ENCODE measurements around the gene CHID1.

The CHID1 gene

GRCh38 chr11:957212-957920, 46.8 kb upstream of the CHID1 start:
- Histone ChIP-seq H3K79me2 (ENCODE audit: control insufficient read depth, low read length) (peaks cover 33% of the 10 kb centered on the region), H3K36me3 (ENCODE audit: control insufficient read depth, low read length) (peaks cover 9% of the 10 kb centered on the region; the same call in 1 of the 2 replicates), H3K9me2 (replicated peaks; ENCODE audit: control insufficient read depth, low read length) (no peaks in the 10 kb centered on the region), H3K4me2 (ENCODE audit: low read length) (no peak overlapping the region), H3K4me3 (ENCODE audit: low read length) (no peak overlapping the region), H3K4me1 (ENCODE audit: control insufficient read depth, low read length) (no peaks in the 10 kb centered on the region), H3K9me3 (ENCODE audit: control insufficient read depth, insufficient read depth, low read length) (no peaks in the 10 kb centered on the region), H4K20me1 (ENCODE audit: control insufficient read depth, insufficient read depth, low read depth, low read length) (peaks cover 4% of the 10 kb centered on the region; the same call in 1 of the 2 replicates), H3F3A (ENCODE audit: control insufficient read depth, insufficient read depth) (no peaks in the 10 kb centered on the region), H3K27ac (ENCODE audit: low read depth, low read length) (no peak overlapping the region), H3K27me3 (ENCODE audit: control insufficient read depth, low read length) (no peaks in the 10 kb centered on the region)
- TF ChIP-seq CTCF (IDR thresholded peaks at IDR 0.05; ENCODE audit: low read depth, low read length, poor library complexity, severe bottlenecking) (no peak), EZH2phosphoT487 (IDR thresholded peaks at IDR 0.05; ENCODE audit: borderline replicate concordance, low read length) (no peak)

- Histone ChIP-seq H3F3A (ENCODE audit: control insufficient read depth, insufficient read depth) (no peaks in the 10 kb centered on the region), H3K79me2 (ENCODE audit: control insufficient read depth, low read length) (peaks cover 37% of the 10 kb centered on the region), H3K9me2 (replicated peaks; ENCODE audit: control insufficient read depth, low read length) (no peaks in the 10 kb centered on the region), H4K20me1 (ENCODE audit: control insufficient read depth, insufficient read depth, low read depth, low read length) (peaks cover 4% of the 10 kb centered on the region; the same call in 1 of the 2 replicates), H3K27me3 (ENCODE audit: control insufficient read depth, low read length) (no peaks in the 10 kb centered on the region), H3K36me3 (ENCODE audit: control insufficient read depth, low read length) (peaks cover 9% of the 10 kb centered on the region; the same call in 1 of the 2 replicates), H3K4me1 (ENCODE audit: control insufficient read depth, low read length) (no peaks in the 10 kb centered on the region), H3K27ac (ENCODE audit: low read depth, low read length) (no peak overlapping the region), H3K4me3 (ENCODE audit: low read length) (no peak overlapping the region), H3K9me3 (ENCODE audit: control insufficient read depth, insufficient read depth, low read length) (no peaks in the 10 kb centered on the region), H3K4me2 (ENCODE audit: low read length) (no peak overlapping the region)
- TF ChIP-seq EZH2phosphoT487 (IDR thresholded peaks at IDR 0.05; ENCODE audit: borderline replicate concordance, low read length) (no peak), CTCF (IDR thresholded peaks at IDR 0.05; ENCODE audit: low read depth, low read length, poor library complexity, severe bottlenecking) (no peak)
These were observed 44.8 kb upstream of the CHID1 start for GRCh38 chr11:955154-956063.

- H3K27ac ChIP-seq (ENCODE audit: low read depth, low read length): no peak overlapping the region
- peaks cover 4% of the 10 kb centered on the region; the same call in 1 of the 2 replicates for H3K36me3 ChIP-seq (ENCODE audit: control insufficient read depth, low read length)
- H3K4me2 ChIP-seq (ENCODE audit: low read length): no peak overlapping the region
- no peak overlapping the region for H3K4me3 ChIP-seq (ENCODE audit: low read length)
- no peaks in the 10 kb centered on the region for H3K27me3 ChIP-seq (ENCODE audit: control insufficient read depth, low read length)
- H3K4me1 ChIP-seq (ENCODE audit: control insufficient read depth, low read length): no peaks in the 10 kb centered on the region
- no peaks in the 10 kb centered on the region for H3F3A ChIP-seq (ENCODE audit: control insufficient read depth, insufficient read depth)
- peaks cover 4% of the 10 kb centered on the region; the same call in 1 of the 2 replicates for H4K20me1 ChIP-seq (ENCODE audit: control insufficient read depth, insufficient read depth, low read depth, low read length)
- no peaks in the 10 kb centered on the region for H3K9me2 ChIP-seq (replicated peaks; ENCODE audit: control insufficient read depth, low read length)
- H3K79me2 ChIP-seq (ENCODE audit: control insufficient read depth, low read length): peaks cover 37% of the 10 kb centered on the region
- no peaks in the 10 kb centered on the region for H3K9me3 ChIP-seq (ENCODE audit: control insufficient read depth, insufficient read depth, low read length)
- no peak for TF ChIP-seq EZH2phosphoT487 (IDR thresholded peaks at IDR 0.05; ENCODE audit: borderline replicate concordance, low read length)
- TF ChIP-seq CTCF (IDR thresholded peaks at IDR 0.05; ENCODE audit: low read depth, low read length, poor library complexity, severe bottlenecking): no peak
These were observed 44.0 kb upstream of the CHID1 start for GRCh38 chr11:954392-955153.
